ENCODE data around the gene CTNND1. TPM values are rescaled to one million over a fixed set of nuclear protein-coding genes. Genes with fewer than 3 reads are reported as not detected.
"Not testable (repeated sequence)": the region's sequence is repeated elsewhere in the genome, so short reads cannot be mapped to it uniquely, and the experiment has no call there.

Gene CTNND1
- total RNA-seq, 2 experiments from 2014 or later = 5.1 to 5.3 TPM

- H3K9me3 ChIP-seq (ENCODE audit: low read length) = no peaks in the 10 kb centered on the region
- DNase-seq (ENCODE audit: low spot score) = no peak
- H4K20me1 ChIP-seq (ENCODE audit: insufficient read depth, low read length) = no peaks in the 10 kb centered on the region
- H3K9me2 ChIP-seq (ENCODE audit: insufficient read depth, low read length) = 0 out of 2 replicates have a peak, but pooled peaks cover 3% of the 10 kb centered on the region
- H3K4me2 ChIP-seq (ENCODE audit: low read length) = no peak overlapping the region
- TF ChIP-seq CTCF (conservative IDR thresholded peaks at IDR 0.05; ENCODE audit: low read length) = no peak
- TF ChIP-seq EZH2phosphoT487 (IDR thresholded peaks at IDR 0.05; ENCODE audit: borderline replicate concordance, low read depth, low read length) = no peak
- CTCF ChIA-PET (ENCODE audit: unreplicated experiment) = no interaction called here
- BruUV-seq (replicated peaks) = no TSS peak
- no peak overlapping the region for H3K27ac ChIP-seq (ENCODE audit: low read depth, low read length, poor library complexity, severe bottlenecking)
- no peaks in the 10 kb centered on the region for H3K4me1 ChIP-seq (ENCODE audit: insufficient read depth, low read length, poor library complexity, severe bottlenecking)
- H3K4me3 ChIP-seq (ENCODE audit: low read depth, low read length, poor library complexity, severe bottlenecking) = no peak overlapping the region
- H3K36me3 ChIP-seq (ENCODE audit: insufficient read depth, low read length) = no peaks in the 10 kb centered on the region
- no peak overlapping the region for H2AFZ ChIP-seq (ENCODE audit: low read length)
- intact Hi-C loops (cut with micrococcal nuclease; ENCODE audit: unreplicated experiment) = no loop called here
- H3K79me2 ChIP-seq (ENCODE audit: insufficient read depth, low read depth, low read length) = no peaks in the 10 kb centered on the region
- POLR2A ChIA-PET = interaction anchor here (0.6 to 1.0 kb wide), 2 partner anchors 53 to 117 kb away, joined by 3 to 4 read pairs; no protein-coding TSS in a partner anchor
Measured at GRCh38 chr11:57823859-57824258, 62.3 kb downstream of the CTNND1 start.

GRCh38 chr11:57834852-57835251, 73.2 kb downstream of the CTNND1 start:
- intact Hi-C loops (cut with micrococcal nuclease; ENCODE audit: unreplicated experiment) = no loop called here
- H4K20me1 ChIP-seq (ENCODE audit: insufficient read depth, low read length) = no peaks in the 10 kb centered on the region
- H3K36me3 ChIP-seq (ENCODE audit: insufficient read depth, low read length) = no peaks in the 10 kb centered on the region
- H3K4me2 ChIP-seq (ENCODE audit: low read length) = no peak overlapping the region
- no peak overlapping the region for H3K4me3 ChIP-seq (ENCODE audit: low read depth, low read length, poor library complexity, severe bottlenecking)
- no TSS peak for BruUV-seq (replicated peaks)
- no peaks in the 10 kb centered on the region for H3K79me2 ChIP-seq (ENCODE audit: insufficient read depth, low read depth, low read length)
- no peak overlapping the region for H2AFZ ChIP-seq (ENCODE audit: low read length)
- POLR2A ChIA-PET = no interaction called here
- TF ChIP-seq EZH2phosphoT487 (IDR thresholded peaks at IDR 0.05; ENCODE audit: borderline replicate concordance, low read depth, low read length) (no peak), CTCF (conservative IDR thresholded peaks at IDR 0.05; ENCODE audit: low read length) (no peak)
- no peak overlapping the region for H3K27ac ChIP-seq (ENCODE audit: low read depth, low read length, poor library complexity, severe bottlenecking)
- DNase-seq (ENCODE audit: low spot score) = no peak
- no peaks in the 10 kb centered on the region for H3K9me2 ChIP-seq (ENCODE audit: insufficient read depth, low read length)
- CTCF ChIA-PET (ENCODE audit: unreplicated experiment) = no interaction called here
- no peaks in the 10 kb centered on the region for H3K9me3 ChIP-seq (ENCODE audit: low read length)
- no peaks in the 10 kb centered on the region for H3K4me1 ChIP-seq (ENCODE audit: insufficient read depth, low read length, poor library complexity, severe bottlenecking)

- H4K20me1 ChIP-seq (ENCODE audit: insufficient read depth, low read length); H3K4me2 ChIP-seq (ENCODE audit: low read length); DNase-seq (ENCODE audit: low spot score); H3K36me3 ChIP-seq (ENCODE audit: insufficient read depth, low read length); H3K9me3 ChIP-seq (ENCODE audit: low read length); H3K9me2 ChIP-seq (ENCODE audit: insufficient read depth, low read length); H2AFZ ChIP-seq (ENCODE audit: low read length); POLR2A ChIA-PET; CTCF ChIA-PET (ENCODE audit: unreplicated experiment); BruUV-seq (replicated peaks); H3K4me1 ChIP-seq (ENCODE audit: insufficient read depth, low read length, poor library complexity, severe bottlenecking); H3K4me3 ChIP-seq (ENCODE audit: low read depth, low read length, poor library complexity, severe bottlenecking); H3K79me2 ChIP-seq (ENCODE audit: insufficient read depth, low read depth, low read length); intact Hi-C loops (cut with micrococcal nuclease; ENCODE audit: unreplicated experiment); H3K27ac ChIP-seq (ENCODE audit: low read depth, low read length, poor library complexity, severe bottlenecking): not testable (repeated sequence)
Measured at GRCh38 chr11:57838609-57839008, 77.0 kb downstream of the CTNND1 start.
